Stimulated activated CD8-positive, alpha-beta memory T cell treated with anti-CD3 and anti-CD28 coated beads, Interleukin-7, amount 100 ng/mL, for 24 hours (primary cell): ENCODE data around the gene GRHPR.
"Not testable (repeated sequence)": the region's sequence is repeated elsewhere in the genome, so short reads cannot be mapped to it uniquely, and the experiment has no call there.

Source experiments
- DNase-seq: peaks from one replicate; pipeline ENCODE4 v3.0.0-alpha.2; 2020; ENCODE audit warnings: low read depth

GRHPR gene

GRCh38 chr9:37422289-37423104 lies at the start of gene GRHPR:
Gene GRHPR, plus strand, starts transcription at chr9:37422696. Its CDS starts 55 bp downstream, at chr9:37422751.
- peak; percentile 83 for DNase-seq

GRCh38 chr9:37372839-37373238 lies 49.7 kb upstream of the GRHPR start:
- DNase-seq = no peak

GRCh38 chr9:37373621-37374020 lies 48.9 kb upstream of the GRHPR start:
- no peak for DNase-seq

- no peak for DNase-seq
Measured at GRCh38 chr9:37374892-37375291, 47.6 kb upstream of the GRHPR start.

- no peak for DNase-seq
Measured at GRCh38 chr9:37377688-37378612, 44.5 kb upstream of the GRHPR start.

- DNase-seq = no peak
Measured at GRCh38 chr9:37378613-37379004, 43.9 kb upstream of the GRHPR start.

- no peak for DNase-seq
Measured at GRCh38 chr9:37379835-37380234, 42.7 kb upstream of the GRHPR start.

GRCh38 chr9:37380570-37380969 lies 41.9 kb upstream of the GRHPR start:
- DNase-seq = no peak

GRCh38 chr9:37381094-37381741 lies 41.3 kb upstream of the GRHPR start:
- no peak for DNase-seq

GRCh38 chr9:37382161-37382981 lies 40.1 kb upstream of the GRHPR start:
- DNase-seq = no peak

- no peak for DNase-seq
Measured at GRCh38 chr9:37382982-37383357, 39.5 kb upstream of the GRHPR start.

- DNase-seq = no peak
Measured at GRCh38 chr9:37383393-37383792, 39.1 kb upstream of the GRHPR start.

GRCh38 chr9:37383876-37384746 lies 38.4 kb upstream of the GRHPR start:
- DNase-seq = no peak

- no peak for DNase-seq
Measured at GRCh38 chr9:37385286-37385685, 37.2 kb upstream of the GRHPR start.

GRCh38 chr9:37386988-37387387 lies 35.5 kb upstream of the GRHPR start:
- DNase-seq = no peak

- no peak for DNase-seq
Measured at GRCh38 chr9:37390759-37391158, 31.7 kb upstream of the GRHPR start.

- DNase-seq = no peak
Measured at GRCh38 chr9:37392272-37392671, 30.2 kb upstream of the GRHPR start.

- no peak for DNase-seq
Measured at GRCh38 chr9:37395229-37395628, 27.3 kb upstream of the GRHPR start.

GRCh38 chr9:37395663-37396062 lies 26.8 kb upstream of the GRHPR start:
- DNase-seq = no peak

- not testable (repeated sequence) for DNase-seq
Measured at GRCh38 chr9:37397948-37398347, 24.5 kb upstream of the GRHPR start.
